Epidermal melanocyte (primary cell): ENCODE results near the gene PXDC1.
"Not testable (repeated sequence)": the region's sequence is repeated elsewhere in the genome, so short reads cannot be mapped to it uniquely, and the experiment has no call there.

ENCODE experiments used
- DNase-seq: peaks from one replicate; pipeline ENCODE4 v3.0.0; 2011; ENCODE audit warnings: low spot score; ENCODE audit not compliant: insufficient read length

The PXDC1 gene

DNA sequence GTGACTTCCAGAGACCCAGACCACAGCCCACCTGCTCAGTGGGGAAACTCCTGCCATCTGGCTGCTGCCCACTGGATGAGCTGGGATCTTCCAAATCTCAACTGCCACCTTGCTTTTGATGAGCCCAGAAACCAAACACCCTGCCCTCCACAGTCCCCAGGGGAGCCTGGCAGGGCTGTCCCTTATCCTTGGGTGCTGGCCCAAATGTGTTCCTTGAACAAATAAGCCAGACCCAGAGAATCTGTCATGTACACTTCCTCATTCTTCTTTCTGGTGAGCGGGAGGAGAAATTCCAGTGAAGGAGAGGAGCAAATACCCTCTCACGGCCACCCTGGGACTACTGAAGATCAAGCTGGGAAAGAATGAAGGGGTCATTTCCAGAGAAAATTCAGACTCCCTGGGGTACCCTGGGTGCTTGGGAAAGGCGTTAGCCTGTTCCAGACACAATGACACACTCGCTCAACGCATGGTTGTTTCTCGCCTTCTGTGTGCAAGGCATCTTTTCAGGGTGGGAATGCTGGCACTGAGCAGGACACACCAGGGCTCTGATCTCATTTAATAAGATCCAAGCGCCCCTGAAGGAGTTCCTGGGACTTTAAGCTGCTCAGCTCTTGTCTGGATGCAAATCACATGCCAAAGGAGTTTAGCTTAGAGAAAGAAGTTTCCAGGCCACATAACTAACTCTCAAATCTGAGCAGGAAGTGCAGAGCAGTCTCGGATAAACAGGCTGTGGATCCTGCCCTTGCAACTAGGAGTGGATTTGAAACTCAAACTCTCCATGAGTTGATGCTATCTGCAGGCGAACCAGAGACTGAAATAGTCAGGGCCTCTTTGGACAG lies 38.5 kb downstream of the PXDC1 start:
- DNase-seq, result no peak

DNA sequence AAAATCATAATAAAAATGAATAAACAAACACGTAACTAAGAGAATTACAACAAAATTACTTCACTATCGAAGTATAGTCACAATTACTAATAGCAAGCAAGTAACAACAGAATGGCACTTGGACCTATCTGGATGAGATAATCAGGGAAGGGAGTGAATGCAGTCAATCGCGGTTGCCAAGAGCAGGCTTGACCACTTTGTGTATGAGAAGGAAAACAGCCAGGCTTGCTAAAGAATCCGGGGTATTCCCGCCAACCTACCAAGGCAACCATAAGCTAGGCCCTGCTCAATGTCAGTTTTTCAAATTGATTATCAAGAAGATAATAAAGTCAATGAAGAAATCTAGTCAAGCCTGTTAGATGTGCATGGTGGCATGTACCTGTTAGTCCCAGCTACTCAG lies 39.7 kb downstream of the PXDC1 start:
- DNase-seq, result no peak

DNA sequence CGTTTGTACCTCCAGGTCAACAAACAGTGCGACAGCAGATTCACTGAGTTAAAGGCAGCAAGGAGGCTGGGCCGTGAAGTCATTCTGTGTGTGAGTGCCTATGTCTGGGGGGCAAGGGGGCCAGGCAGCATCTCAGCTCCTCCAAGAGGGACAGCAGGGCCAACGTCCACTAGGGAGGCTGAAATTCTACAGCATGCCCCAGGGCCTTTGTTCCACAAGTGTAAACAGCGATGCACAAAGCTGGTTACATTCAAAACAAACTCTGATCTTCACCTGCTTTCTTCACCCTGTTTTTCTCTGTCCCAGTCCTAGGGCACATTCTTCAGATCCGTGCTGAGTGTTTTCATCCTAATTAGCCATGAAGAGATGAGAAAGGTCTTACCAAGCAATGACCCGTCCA lies 41.1 kb downstream of the PXDC1 start:
- no peak for DNase-seq

DNA sequence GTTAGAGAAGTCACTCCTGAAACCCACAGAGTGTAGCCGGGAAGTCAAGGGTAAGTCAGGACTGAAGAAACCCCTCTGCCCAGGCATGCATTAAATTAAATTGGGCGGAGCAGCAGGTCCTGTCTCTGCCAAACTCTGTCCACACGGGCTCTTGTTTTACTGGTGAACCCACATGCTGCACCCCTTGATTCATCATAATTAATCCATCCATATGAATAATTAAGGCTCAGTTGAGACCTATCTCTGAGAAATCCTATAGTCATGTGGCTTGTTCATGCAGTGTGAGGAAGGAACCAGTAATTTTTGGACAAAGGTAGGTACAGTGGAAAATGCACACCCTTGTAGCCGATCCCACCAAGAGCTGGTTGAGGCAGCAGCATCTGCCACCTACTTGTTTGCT lies 43.0 kb downstream of the PXDC1 start:
- DNase-seq, result no peak

DNA sequence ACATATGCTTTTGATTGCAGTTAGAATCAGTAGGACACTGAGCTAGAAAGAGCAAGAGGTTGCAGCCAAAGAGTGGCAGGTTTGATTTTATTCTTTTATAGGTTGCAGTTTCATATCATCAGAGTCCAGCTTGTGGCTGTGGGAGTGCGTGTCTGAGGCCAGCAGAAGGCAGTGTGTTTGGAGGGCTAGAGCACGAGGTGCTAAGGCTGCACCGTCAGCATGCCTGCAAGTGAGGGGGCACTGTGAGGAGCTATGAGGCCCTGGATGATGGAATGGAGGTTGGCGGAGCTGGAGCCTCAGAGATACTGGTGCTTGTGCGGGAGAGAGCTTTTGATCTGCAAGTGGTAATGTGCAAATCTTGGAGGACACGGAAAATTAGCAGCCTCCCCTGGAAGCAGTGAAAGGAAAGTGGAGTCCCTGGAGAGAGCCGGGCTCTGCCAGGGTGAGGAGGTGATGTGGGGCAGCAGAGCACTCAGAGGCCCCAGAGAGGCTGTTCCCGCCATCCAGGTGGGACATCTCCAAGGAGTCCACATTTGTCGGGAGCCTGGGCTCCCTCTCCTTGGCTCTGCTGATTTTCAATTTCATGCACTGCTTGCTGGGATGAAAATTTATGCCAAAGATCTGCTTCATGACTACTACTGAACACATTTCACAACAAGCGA lies 43.6 kb downstream of the PXDC1 start:
- DNase-seq, result no peak

DNA sequence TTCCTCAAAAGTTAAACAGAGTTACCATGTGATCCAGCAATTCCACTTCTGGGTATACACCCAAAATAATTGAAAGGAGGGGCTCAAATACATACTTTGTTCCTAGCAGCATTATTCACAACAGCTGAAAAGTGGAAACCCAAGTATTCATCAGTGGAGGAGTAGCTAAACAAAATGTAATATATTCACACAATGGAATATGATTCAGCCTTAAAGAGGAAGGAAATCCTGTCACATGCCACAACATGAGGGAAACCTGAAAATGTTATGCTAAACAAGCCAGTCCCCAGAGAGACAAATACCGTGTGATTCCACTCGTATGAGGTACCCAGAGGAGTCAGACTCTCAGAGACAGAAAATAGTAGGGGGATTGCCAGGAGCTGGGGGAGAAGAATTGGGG lies 44.5 kb downstream of the PXDC1 start:
- DNase-seq, result no peak

DNA sequence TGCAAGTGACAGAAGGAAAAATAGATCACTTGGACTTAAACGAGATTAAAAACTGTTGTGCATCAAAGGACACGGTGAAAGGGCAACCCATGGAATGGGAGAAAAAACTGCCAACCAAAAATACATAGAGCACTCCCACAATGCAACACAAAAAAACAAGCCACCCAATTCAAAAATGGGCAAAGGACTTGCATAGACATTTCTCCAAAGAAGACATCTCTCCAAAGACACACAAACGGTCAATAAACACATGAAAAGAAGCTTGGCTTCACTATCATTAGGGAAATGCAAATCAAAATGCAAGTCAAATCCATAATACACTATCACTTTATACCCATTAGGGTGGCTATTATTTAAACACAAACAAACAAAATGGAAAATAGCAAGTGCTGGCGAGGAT lies 45.0 kb downstream of the PXDC1 start:
- no peak for DNase-seq

DNA sequence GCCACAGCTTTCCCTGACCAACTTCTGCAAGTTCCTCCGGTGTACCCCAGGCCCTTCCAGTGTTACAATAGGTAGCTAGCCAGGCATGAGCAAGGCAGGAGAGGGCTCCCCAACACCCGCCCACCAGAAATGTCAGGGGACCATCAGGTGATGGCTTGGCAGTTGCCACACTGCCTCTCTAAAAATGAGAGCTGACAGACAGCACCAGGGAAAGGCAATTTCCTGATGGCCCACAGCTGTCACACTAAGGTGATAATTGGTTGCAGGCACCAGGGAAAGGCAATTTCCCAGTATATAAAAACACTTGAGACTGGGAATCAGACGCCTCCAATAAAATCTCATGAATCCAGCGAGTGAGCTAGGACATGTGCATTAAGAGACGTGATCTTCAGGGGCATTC lies 49.9 kb downstream of the PXDC1 start:
- no peak for DNase-seq

DNA sequence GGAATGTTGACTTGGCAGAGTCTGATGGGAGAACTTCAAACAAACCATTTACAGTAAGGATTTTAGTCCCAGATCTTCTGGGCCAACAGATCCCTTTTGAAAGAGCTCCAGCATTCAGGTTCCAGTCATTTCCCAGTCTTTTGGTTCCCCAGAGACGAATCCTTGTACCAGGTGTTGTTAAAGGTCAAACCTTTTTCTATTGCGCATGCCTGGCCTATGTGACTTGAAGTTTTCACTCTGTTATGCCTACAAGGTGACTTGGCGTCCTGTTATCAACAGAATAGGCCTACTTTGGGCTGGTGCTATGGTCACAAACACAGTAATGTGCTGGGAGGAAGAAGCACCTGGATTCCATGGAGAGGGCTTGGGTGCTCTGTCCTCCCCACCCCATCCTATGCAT lies 52.3 kb downstream of the PXDC1 start:
- no peak for DNase-seq

DNA sequence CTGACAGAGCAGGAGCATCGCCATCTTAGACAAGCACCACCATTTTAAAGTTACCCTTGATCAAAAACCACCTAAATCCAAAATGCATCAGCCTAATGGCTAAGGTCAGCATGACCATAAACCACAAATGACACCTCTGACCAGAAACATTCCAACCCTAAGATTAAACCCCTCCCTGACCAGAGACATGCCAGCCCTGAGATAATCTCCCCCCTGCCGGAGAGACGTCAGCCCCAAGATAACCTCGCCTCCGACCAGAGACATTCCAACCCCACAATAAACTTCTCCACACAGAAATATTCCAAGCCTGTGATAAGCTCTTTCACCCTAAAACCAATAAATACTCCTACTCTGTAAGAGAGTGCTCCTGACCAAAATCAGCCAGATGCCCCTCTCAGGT lies 53.5 kb downstream of the PXDC1 start:
- DNase-seq, result no peak

DNA sequence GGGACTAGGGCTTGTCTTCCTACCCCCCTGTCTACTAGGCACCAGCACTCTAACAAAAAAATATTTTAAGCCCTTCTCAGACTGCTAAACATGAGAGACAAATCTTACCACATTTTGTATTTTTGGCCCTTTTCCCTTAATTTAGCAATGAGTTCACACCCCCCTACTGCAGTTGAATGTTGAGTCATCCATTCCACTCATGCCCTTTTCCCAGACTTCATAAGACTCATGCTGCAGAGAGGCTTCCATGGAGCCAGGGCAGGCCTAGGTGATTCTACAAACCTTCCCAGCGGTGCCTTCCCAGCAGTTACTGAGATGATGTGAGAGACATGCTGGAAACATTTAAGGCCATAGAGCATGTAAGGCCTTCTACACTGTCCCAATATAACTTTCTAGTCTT lies 53.9 kb downstream of the PXDC1 start:
- no peak for DNase-seq

DNA sequence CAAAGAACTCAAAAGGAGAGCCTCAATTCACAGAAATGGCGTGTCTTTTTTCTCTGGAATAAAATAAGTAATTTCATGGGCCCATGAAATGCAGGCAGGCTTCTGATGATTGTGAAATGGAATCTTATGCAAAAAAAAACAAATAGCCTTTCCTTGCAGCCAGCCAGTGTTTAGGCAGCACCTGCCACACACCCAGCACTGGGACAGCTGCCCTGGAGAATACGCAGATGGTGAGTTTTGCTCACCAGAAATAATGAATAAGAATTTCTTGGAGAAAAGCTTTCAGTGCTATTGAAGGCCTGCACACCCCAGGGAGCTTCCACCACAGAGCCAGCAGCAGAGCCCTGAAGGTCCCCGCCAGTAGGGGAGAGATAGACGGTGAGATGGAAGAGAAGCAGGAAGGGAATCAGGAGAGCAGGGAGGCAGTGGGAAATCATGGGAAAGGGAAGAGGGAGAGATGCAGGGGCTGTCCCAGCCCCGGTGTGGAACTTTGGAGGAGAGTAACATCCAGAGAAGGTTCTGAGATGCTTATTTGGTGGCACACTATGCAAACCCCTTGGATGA lies 54.9 kb downstream of the PXDC1 start:
- DNase-seq, result no peak

DNA sequence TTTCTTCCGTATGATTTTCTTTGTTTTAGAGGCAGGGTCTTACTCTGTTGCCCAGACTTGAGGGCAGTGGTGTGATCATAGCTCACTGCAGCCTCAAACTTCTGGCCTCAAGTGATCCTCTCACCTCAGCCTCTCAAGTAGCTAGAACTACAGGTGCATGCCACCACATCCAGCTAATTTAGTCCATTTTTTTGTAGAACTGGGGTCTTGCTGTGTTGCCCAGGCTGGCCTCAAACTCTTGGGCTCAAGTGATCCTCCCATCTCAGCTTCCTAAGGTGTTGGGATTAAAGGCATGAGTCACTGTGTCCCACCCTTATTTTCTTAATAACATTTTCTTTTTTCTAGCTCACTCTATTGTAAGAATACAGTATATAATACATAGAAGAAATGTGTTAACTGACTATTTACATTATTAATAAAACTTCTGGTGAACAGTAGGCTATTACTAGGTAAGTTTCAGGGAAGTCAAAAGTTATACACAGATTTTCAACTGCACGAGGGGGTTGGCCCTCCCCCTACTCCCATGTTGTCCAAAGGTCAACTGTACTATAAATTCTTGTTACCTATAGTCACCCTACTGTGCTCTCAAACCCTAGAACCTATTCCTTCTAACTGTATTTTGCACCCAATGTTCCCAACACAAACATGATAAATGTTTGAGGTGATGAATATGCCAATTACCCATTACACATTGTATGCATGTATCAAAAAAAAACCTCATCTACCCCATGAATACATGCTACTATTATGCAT lies 56.3 kb downstream of the PXDC1 start:
- DNase-seq, result no peak

DNA sequence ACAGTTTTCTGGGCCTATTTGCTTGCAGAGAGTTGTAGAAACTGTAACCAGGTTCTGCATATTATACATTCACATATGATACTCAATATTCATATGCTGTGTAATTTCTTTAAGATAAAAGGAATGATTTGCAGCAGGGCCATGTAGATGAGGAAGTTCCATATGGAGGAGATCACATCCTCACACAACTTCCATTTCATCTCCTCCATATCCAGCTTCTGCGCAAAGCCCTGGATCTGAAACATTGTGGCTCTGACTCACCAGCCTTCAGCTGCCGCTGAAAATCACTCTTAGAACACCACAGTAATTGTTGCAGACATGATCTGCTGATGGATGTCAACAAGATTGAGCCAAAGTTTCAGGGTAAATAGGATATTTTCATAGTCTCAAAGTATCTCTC lies 57.7 kb downstream of the PXDC1 start:
- DNase-seq, result no peak

DNA sequence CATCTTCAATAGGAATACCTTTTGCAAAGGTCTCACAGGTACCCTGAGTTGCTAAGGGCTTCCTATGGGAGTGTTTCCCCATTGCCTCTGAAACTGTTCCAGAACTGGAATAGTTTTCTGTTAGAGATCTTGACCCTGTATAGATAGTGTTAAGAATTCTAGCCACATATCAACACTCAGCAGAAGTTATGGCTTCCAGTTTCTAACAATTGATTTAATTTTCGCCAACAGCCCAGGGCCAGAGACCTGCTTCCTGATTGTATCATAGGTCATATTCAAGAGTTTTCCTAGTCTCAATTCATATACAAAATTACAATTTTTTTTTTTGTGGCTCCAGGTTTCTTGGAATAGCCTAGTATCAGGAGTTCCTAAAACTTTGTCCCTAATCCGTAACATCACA lies 61.0 kb downstream of the PXDC1 start:
- DNase-seq, result no peak

DNA sequence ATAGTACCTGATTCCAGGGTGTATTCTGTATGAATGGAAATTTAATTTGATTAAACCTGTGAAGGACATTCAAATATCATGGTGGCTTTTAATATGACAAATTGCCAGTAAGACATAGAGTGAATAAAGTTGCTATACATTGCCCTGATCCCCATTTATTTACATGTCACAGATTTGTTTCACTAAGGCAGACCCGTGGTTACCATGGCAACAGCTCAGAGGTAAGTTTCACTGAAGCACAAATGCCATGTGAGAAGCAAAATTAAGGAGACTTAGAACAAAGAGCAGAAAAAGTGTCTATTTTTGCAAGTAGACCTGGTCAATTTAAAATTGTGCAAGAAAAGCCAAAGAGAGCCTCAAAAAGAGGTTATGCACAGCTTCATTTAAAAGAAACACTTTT lies 63.7 kb downstream of the PXDC1 start:
- DNase-seq, result no peak

DNA sequence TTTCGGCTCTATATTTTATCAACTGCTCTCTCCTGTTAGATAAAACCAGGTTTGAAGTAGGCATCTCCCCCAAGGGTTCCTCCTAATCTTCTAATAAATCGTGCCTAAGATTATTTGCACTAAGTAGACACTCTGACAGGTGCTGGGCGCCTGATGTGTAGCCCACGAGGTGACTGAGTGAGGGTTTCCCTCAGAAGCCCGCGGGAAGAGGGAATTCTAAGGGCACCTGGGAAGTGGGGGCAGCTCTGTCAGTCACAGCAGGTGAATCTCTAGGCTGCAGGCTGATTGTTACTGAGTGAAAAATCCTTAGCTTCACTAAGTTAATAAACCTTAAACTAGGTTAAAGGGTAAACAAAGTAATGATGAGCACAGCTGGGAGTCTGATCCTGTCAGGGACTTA lies 68.2 kb downstream of the PXDC1 start:
- DNase-seq, result no peak

DNA sequence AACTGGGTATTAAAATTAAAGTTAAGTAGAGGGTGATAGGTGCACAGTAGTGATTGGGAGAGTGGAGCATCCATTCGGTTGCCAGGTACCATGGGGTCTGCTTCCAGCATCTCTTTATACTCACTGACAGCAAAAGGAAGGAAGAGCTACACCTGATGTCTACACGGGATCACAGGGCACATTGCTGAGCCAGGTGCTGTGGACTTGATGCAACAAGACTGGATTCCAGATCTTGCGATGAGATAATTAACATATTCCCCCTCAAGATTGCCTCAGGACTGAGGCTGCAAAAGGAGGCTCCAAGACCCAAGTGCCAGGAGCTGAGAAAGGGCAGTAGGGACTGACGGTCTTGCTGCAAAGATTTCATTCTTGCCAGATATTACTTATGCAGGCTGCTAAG lies 72.6 kb downstream of the PXDC1 start:
- DNase-seq, result no peak

DNA sequence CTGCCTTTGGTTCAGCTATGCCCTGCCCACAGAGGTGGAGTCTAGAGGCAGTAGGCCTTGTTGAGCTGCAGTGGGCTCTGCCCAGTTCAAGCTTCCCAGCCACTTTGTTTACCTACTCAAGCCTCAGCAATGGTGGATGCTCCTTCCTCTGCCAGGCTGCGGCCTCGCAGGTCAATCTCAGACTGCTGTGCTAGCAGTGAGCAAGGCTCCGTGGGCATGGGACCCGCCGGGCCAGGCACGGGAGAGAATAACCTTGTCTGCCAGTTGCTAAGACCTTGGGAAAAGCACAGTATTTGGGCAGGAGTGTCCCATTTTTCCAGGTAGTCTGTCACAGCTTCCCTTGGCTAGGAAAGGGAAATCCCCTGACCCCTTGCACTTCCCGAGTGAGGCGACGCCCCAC lies 73.8 kb downstream of the PXDC1 start:
- DNase-seq, result not testable (repeated sequence)

DNA sequence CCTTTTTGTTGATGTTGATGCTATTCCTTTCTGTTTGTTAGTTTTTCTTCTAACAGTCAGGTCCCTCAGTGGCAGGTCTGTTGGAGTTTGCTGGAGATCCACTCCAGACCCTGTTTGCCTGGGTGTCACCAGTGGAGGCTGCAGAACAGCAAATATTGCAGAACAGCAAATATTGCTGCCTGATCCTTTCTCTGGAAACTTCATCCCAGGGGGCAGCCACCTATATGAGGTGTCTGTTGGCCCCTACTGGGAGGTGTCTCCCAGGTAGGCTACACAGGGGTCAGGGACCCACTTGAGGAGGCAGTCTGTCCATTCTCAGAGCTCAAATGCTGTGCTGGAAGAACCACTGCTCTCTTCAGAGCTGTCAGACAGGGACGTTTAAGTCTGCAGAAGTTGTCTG lies 74.2 kb downstream of the PXDC1 start:
- not testable (repeated sequence) for DNase-seq
